HCT116 (cell line): ENCODE measurements around the gene APOD. TPM values are rescaled to one million over a fixed set of nuclear protein-coding genes. Genes with fewer than 3 reads are reported as not detected.

ENCODE experiments used
- total RNA-seq: library from RNA; stranded (reverse); gene quantifications from one replicate; pipeline ENCODE4 v1.2.1, GENCODE V29; 2021; ENCODE audit not compliant: unreplicated experiment

Gene APOD
- total RNA-seq, 1 experiment from 2014 or later = 0.76 TPM

Other genes with a start within 250 kb of the APOD start
- gene ACAP2, start 140.9 kb downstream of the APOD start, total RNA-seq = 43.0 TPM
- 46.1 TPM for gene PPP1R2, start 40.6 kb downstream of the APOD start, total RNA-seq
- 2.4 TPM for gene MUC20, start 137.0 kb upstream of the APOD start, total RNA-seq
- gene MUC4, start 228.0 kb upstream of the APOD start, total RNA-seq = 0.64 TPM